ENCODE data around the gene MAPK7. TPM values are rescaled to one million over a fixed set of nuclear protein-coding genes. Genes with fewer than 3 reads are reported as not detected.

MAPK7 gene
- total RNA-seq, 1 experiment from 2014 or later: 40.0 TPM

- Histone ChIP-seq H3K4me1 (ENCODE audit: insufficient read depth, low read length, poor library complexity, severe bottlenecking) (no peaks in the 10 kb centered on the region), H3K9me3 (ENCODE audit: low read depth, low read length, poor library complexity, severe bottlenecking) (no peaks in the 10 kb centered on the region), H3K27ac (ENCODE audit: low read depth, low read length, poor library complexity, severe bottlenecking) (no peak overlapping the region), H3K27me3 (replicated peaks; ENCODE audit: insufficient read depth, low read depth, low read length, poor library complexity) (no peaks in the 10 kb centered on the region), H3K36me3 (ENCODE audit: insufficient read depth, low read length, poor library complexity, severe bottlenecking) (no peaks in the 10 kb centered on the region), H3K4me3 (ENCODE audit: low read depth, low read length, poor library complexity, severe bottlenecking) (no peak overlapping the region)
- POLR2A ChIA-PET (ENCODE audit: low non-redundant PET): no interaction called here
- CTCF ChIA-PET: no interaction called here
- no peak for DNase-seq (ENCODE audit: low spot score)
- intact Hi-C loops (cut with micrococcal nuclease; ENCODE audit: unreplicated experiment): no loop called here
- no TSS peak for BruUV-seq (replicated peaks)
- TF ChIP-seq CTCF (conservative IDR thresholded peaks at IDR 0.05; ENCODE audit: low read depth, low read length) (no peak), EZH2 (IDR thresholded peaks at IDR 0.05; ENCODE audit: borderline replicate concordance, low read depth, low read length, poor library complexity, severe bottlenecking) (no peak)
Observed at GRCh38 chr17:19370493-19370960, 7.8 kb upstream of the MAPK7 start.

GRCh38 chr17:19371259-19372010 is 6.9 kb upstream of the MAPK7 start:
- no peak for TF ChIP-seq EZH2 (IDR thresholded peaks at IDR 0.05; ENCODE audit: borderline replicate concordance, low read depth, low read length, poor library complexity, severe bottlenecking)
- TF ChIP-seq CTCF (conservative IDR thresholded peaks at IDR 0.05; ENCODE audit: low read depth, low read length): no peak
- H3K27me3 ChIP-seq (replicated peaks; ENCODE audit: insufficient read depth, low read depth, low read length, poor library complexity): no peaks in the 10 kb centered on the region
- ChIA-PET CTCF (no interaction called here), POLR2A (ENCODE audit: low non-redundant PET) (no interaction called here)
- no peaks in the 10 kb centered on the region for H3K4me1 ChIP-seq (ENCODE audit: insufficient read depth, low read length, poor library complexity, severe bottlenecking)
- H3K27ac ChIP-seq (ENCODE audit: low read depth, low read length, poor library complexity, severe bottlenecking): no peak overlapping the region
- no peak for DNase-seq (ENCODE audit: low spot score)
- no peaks in the 10 kb centered on the region for H3K9me3 ChIP-seq (ENCODE audit: low read depth, low read length, poor library complexity, severe bottlenecking)
- no TSS peak for BruUV-seq (replicated peaks)
- intact Hi-C loops (cut with micrococcal nuclease; ENCODE audit: unreplicated experiment): no loop called here
- H3K36me3 ChIP-seq (ENCODE audit: insufficient read depth, low read length, poor library complexity, severe bottlenecking): no peaks in the 10 kb centered on the region
- H3K4me3 ChIP-seq (ENCODE audit: low read depth, low read length, poor library complexity, severe bottlenecking): no peak overlapping the region

GRCh38 chr17:19372011-19372370 is 6.3 kb upstream of the MAPK7 start:
- no TSS peak for BruUV-seq (replicated peaks)
- ChIA-PET CTCF (no interaction called here), POLR2A (ENCODE audit: low non-redundant PET) (no interaction called here)
- Histone ChIP-seq H3K9me3 (ENCODE audit: low read depth, low read length, poor library complexity, severe bottlenecking) (no peaks in the 10 kb centered on the region), H3K4me3 (ENCODE audit: low read depth, low read length, poor library complexity, severe bottlenecking) (no peak overlapping the region), H3K36me3 (ENCODE audit: insufficient read depth, low read length, poor library complexity, severe bottlenecking) (no peaks in the 10 kb centered on the region), H3K27me3 (replicated peaks; ENCODE audit: insufficient read depth, low read depth, low read length, poor library complexity) (no peaks in the 10 kb centered on the region), H3K4me1 (ENCODE audit: insufficient read depth, low read length, poor library complexity, severe bottlenecking) (peaks cover 3% of the 10 kb centered on the region), H3K27ac (ENCODE audit: low read depth, low read length, poor library complexity, severe bottlenecking) (no peak overlapping the region)
- TF ChIP-seq CTCF (conservative IDR thresholded peaks at IDR 0.05; ENCODE audit: low read depth, low read length) (no peak), EZH2 (IDR thresholded peaks at IDR 0.05; ENCODE audit: borderline replicate concordance, low read depth, low read length, poor library complexity, severe bottlenecking) (no peak)
- no peak for DNase-seq (ENCODE audit: low spot score)
- intact Hi-C loops (cut with micrococcal nuclease; ENCODE audit: unreplicated experiment): no loop called here
